Measurements from ENCODE around the gene MACROD1.

DNA sequence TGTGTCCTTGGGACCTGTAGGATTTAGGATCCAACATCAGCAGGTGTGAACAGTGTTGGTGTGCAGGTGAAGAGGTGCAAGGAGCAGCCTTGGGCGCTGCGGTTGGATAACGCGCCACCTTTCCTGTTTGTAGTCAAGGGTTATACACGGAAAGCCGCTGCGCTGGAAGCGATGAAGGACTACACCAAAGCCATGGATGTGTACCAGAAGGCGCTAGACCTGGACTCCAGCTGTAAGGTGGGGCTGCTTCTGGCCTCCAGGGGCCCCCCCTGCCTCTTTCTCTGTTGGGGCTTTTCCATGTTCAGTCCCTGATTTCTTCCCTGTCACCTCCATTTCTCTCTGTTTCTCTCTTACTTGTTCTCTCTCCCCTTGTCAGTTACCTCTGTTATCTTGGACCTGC is 37.1 kb upstream of the MACROD1 start:
- TF ChIP-seq ZBTB7A (IDR thresholded peaks at IDR 0.05; ENCODE audit: low read depth) (no peak), RAD21 (IDR thresholded peaks at IDR 0.05; ENCODE audit: low read depth) (no peak), FOXM1 (IDR thresholded peaks at IDR 0.05; ENCODE audit: borderline replicate concordance, low read depth) (no peak), EP300 (IDR thresholded peaks at IDR 0.05; ENCODE audit: borderline replicate concordance) (no peak), YY1 (IDR thresholded peaks at IDR 0.05; ENCODE audit: low read depth) (no peak), CREB1 (IDR thresholded peaks at IDR 0.05; ENCODE audit: low read depth) (no peak), TAF1 (IDR thresholded peaks at IDR 0.05; ENCODE audit: low read depth) (no peak), CEBPB (IDR thresholded peaks at IDR 0.05) (no peak)
- TF ChIP-seq, protein P1, sequence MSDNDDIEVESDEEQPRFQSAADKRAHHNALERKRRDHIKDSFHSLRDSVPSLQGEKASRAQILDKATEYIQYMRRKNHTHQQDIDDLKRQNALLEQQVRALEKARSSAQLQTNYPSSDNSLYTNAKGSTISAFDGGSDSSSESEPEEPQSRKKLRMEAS (IDR thresholded peaks at IDR 0.05), result no peak
- TF ChIP-seq, protein P2, sequence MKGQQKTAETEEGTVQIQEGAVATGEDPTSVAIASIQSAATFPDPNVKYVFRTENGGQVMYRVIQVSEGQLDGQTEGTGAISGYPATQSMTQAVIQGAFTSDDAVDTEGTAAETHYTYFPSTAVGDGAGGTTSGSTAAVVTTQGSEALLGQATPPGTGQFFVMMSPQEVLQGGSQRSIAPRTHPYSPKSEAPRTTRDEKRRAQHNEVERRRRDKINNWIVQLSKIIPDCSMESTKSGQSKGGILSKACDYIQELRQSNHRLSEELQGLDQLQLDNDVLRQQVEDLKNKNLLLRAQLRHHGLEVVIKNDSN (IDR thresholded peaks at IDR 0.05), result no peak
- TF ChIP-seq, protein P3, sequence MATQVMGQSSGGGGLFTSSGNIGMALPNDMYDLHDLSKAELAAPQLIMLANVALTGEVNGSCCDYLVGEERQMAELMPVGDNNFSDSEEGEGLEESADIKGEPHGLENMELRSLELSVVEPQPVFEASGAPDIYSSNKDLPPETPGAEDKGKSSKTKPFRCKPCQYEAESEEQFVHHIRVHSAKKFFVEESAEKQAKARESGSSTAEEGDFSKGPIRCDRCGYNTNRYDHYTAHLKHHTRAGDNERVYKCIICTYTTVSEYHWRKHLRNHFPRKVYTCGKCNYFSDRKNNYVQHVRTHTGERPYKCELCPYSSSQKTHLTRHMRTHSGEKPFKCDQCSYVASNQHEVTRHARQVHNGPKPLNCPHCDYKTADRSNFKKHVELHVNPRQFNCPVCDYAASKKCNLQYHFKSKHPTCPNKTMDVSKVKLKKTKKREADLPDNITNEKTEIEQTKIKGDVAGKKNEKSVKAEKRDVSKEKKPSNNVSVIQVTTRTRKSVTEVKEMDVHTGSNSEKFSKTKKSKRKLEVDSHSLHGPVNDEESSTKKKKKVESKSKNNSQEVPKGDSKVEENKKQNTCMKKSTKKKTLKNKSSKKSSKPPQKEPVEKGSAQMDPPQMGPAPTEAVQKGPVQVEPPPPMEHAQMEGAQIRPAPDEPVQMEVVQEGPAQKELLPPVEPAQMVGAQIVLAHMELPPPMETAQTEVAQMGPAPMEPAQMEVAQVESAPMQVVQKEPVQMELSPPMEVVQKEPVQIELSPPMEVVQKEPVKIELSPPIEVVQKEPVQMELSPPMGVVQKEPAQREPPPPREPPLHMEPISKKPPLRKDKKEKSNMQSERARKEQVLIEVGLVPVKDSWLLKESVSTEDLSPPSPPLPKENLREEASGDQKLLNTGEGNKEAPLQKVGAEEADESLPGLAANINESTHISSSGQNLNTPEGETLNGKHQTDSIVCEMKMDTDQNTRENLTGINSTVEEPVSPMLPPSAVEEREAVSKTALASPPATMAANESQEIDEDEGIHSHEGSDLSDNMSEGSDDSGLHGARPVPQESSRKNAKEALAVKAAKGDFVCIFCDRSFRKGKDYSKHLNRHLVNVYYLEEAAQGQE (IDR thresholded peaks at IDR 0.05; ENCODE audit: low read depth), result no peak

All from Ishikawa (cell line).